ENCODE measurements around the gene FCGR2B. TPM values are rescaled to one million over a fixed set of nuclear protein-coding genes. Genes with fewer than 3 reads are reported as not detected.

FCGR2B gene
- total RNA-seq, 1 experiment from 2014 or later: 0.15 TPM

GRCh38 chr1:161706482-161707347, 43.8 kb downstream of the FCGR2B start, which contains the start of gene FCRLA:
TSS of gene FCRLA (plus strand) at chr1:161707229. CDS start at chr1:161707265, 36 bp downstream.
- CTCF ChIA-PET: no interaction called here
- POLR2A ChIA-PET: no interaction called here
- DNase-seq (ENCODE audit: low read depth, low spot score): no peak
- in situ Hi-C loops (cut with HindIII; ENCODE audit: low pct_unique_long_range_greater_than_20kb, low sequenced_read_pairs) (no loop called here), intact Hi-C loops (cut with micrococcal nuclease; ENCODE audit: unreplicated experiment) (no loop called here)
- Histone ChIP-seq H3K9me3 (ENCODE audit: control insufficient read depth, insufficient read depth, low read depth, low read length) (no peaks in the 10 kb centered on the region), H3K4me1 (ENCODE audit: control insufficient read depth, insufficient read depth, low read length) (no peaks in the 10 kb centered on the region), H3K4me3 (ENCODE audit: low read depth in 2 of 2, low read length in 2 of 2) (no peak within 1 kb of the TSS), H3K27ac (ENCODE audit: low read length) (no peak within 1 kb of the TSS), H3K36me3 (ENCODE audit: control insufficient read depth, insufficient read depth, low read length) (no peaks in the 10 kb centered on the region), H3K27me3 (ENCODE audit: control insufficient read depth, insufficient read depth, low read length) (peaks cover 5% of the 10 kb centered on the region; the same call in 1 of the 2 replicates)
- BruUV-seq (replicated peaks): no TSS peak
- ATAC-seq: no peak
- TF ChIP-seq SIN3A (IDR thresholded peaks at IDR 0.05; ENCODE audit: borderline replicate concordance, insufficient read depth, low read depth, low read length): no peak
- TF ChIP-seq POLR2AphosphoS5 (IDR thresholded peaks at IDR 0.05; ENCODE audit: low read depth, low read length): no peak
- no peak for TF ChIP-seq TCF7L2 (IDR thresholded peaks at IDR 0.05; ENCODE audit: low read depth, low read length)
- no peak for TF ChIP-seq CTCF (IDR thresholded peaks at IDR 0.05)
- no peak for TF ChIP-seq REST (IDR thresholded peaks at IDR 0.05; ENCODE audit: insufficient read depth in 1 of 2, low read depth in 2 of 2, low read length in 1 of 2)

- Histone ChIP-seq H3K36me3 (ENCODE audit: control insufficient read depth, insufficient read depth, low read length) (no peaks in the 10 kb centered on the region), H3K4me1 (ENCODE audit: control insufficient read depth, insufficient read depth, low read length) (no peaks in the 10 kb centered on the region), H3K9me3 (ENCODE audit: control insufficient read depth, insufficient read depth, low read depth, low read length) (no peaks in the 10 kb centered on the region), H3K27ac (ENCODE audit: low read length) (no peak overlapping the region), H3K4me3 (ENCODE audit: low read depth in 2 of 2, low read length in 2 of 2) (no peak overlapping the region), H3K27me3 (ENCODE audit: control insufficient read depth, insufficient read depth, low read length) (peaks cover 5% of the 10 kb centered on the region; the same call in 1 of the 2 replicates)
- ATAC-seq (no peak), DNase-seq (ENCODE audit: low read depth, low spot score) (no peak)
- intact Hi-C loops (cut with micrococcal nuclease; ENCODE audit: unreplicated experiment) (no loop called here), in situ Hi-C loops (cut with HindIII; ENCODE audit: low pct_unique_long_range_greater_than_20kb, low sequenced_read_pairs) (no loop called here)
- CTCF ChIA-PET: no interaction called here
- TF ChIP-seq CTCF (IDR thresholded peaks at IDR 0.05) (no peak), TCF7L2 (IDR thresholded peaks at IDR 0.05; ENCODE audit: low read depth, low read length) (no peak), REST (IDR thresholded peaks at IDR 0.05; ENCODE audit: insufficient read depth in 1 of 2, low read depth in 2 of 2, low read length in 1 of 2) (no peak), POLR2AphosphoS5 (IDR thresholded peaks at IDR 0.05; ENCODE audit: low read depth, low read length) (no peak), SIN3A (IDR thresholded peaks at IDR 0.05; ENCODE audit: borderline replicate concordance, insufficient read depth, low read depth, low read length) (no peak)
- POLR2A ChIA-PET: no interaction called here
- BruUV-seq (replicated peaks): no TSS peak
Observed at GRCh38 chr1:161707503-161707902, 44.6 kb downstream of the FCGR2B start.
